HepG2 (cell line): ENCODE data around the gene PEX14. TPM values are rescaled to one million over a fixed set of nuclear protein-coding genes. Genes with fewer than 3 reads are reported as not detected.
A peak's percentile ranks its signal among the peaks of the same experiment; 100 is the strongest.

Source experiments
- AHR ChIP-seq: IDR thresholded peaks from 2 replicates; pipeline ENCODE4 v1.6.1; 2018; ENCODE audit warnings: missing genetic modification reagents, missing compliant biosample characterization
- ATF2 ChIP-seq: sonication (generic); formaldehyde crosslinking; IDR thresholded peaks from 2 replicates; pipeline ENCODE4 v1.4.0; 2020; ENCODE audit warnings: missing genetic modification reagents
- BORCS8-MEF2B ChIP-seq: sonication (generic); formaldehyde crosslinking; IDR thresholded peaks from 2 replicates; pipeline ENCODE4 v1.8.0; 2022; ENCODE audit warnings: mild to moderate bottlenecking, missing genetic modification reagents
- CTCF ChIP-seq: sonication (generic); formaldehyde crosslinking; IDR thresholded peaks from 2 replicates; pipeline ENCODE4 v1.5.0; 2020; ENCODE audit warnings: mild to moderate bottlenecking, missing genetic modification reagents, moderate library complexity
- ELF3 ChIP-seq: IDR thresholded peaks from 2 replicates; pipeline ENCODE4 v1.6.1; 2016; ENCODE audit warnings: missing genetic modification reagents, missing compliant biosample characterization
- MYPOP ChIP-seq: sonication (generic); formaldehyde crosslinking; IDR thresholded peaks from 2 replicates; pipeline ENCODE4 v1.8.1; 2023; ENCODE audit warnings: mild to moderate bottlenecking, moderate library complexity, missing genetic modification reagents
- NKX3-1 ChIP-seq: sonication (generic); formaldehyde crosslinking; IDR thresholded peaks from 2 replicates; pipeline ENCODE4 v1.5.0; 2020; ENCODE audit warnings: missing genetic modification reagents
- SMC3 ChIP-seq: IDR thresholded peaks from 2 replicates; pipeline ENCODE4 v1.6.1; 2011; ENCODE audit warnings: low read length, improper control_type of control experiment
- ZBTB4 ChIP-seq: sonication (generic); formaldehyde crosslinking; IDR thresholded peaks from 2 replicates; pipeline ENCODE4 v1.4.0; 2020; ENCODE audit warnings: missing genetic modification reagents, mild to moderate bottlenecking, borderline replicate concordance
- ZMAT3 ChIP-seq: sonication (generic); formaldehyde crosslinking; conservative IDR thresholded peaks from 2 replicates; pipeline ENCODE4 v1.7.0; 2021; ENCODE audit warnings: missing genetic modification reagents
- ZNF274 ChIP-seq: sonication (generic); formaldehyde crosslinking; IDR thresholded peaks from 2 replicates; pipeline ENCODE4 v1.5.1; 2020; ENCODE audit warnings: mild to moderate bottlenecking, missing genetic modification reagents
- ZNF343 ChIP-seq: sonication (generic); formaldehyde crosslinking; IDR thresholded peaks from 2 replicates; pipeline ENCODE4 v1.4.0; 2020; ENCODE audit warnings: mild to moderate bottlenecking, missing genetic modification reagents
- ZNF441 ChIP-seq: sonication (generic); formaldehyde crosslinking; IDR thresholded peaks from 2 replicates; pipeline ENCODE4 v1.7.0; 2021; ENCODE audit warnings: missing genetic modification reagents, borderline replicate concordance
- ZNF607 ChIP-seq: sonication (generic); formaldehyde crosslinking; IDR thresholded peaks from 2 replicates; pipeline ENCODE4 v1.5.1; 2020; ENCODE audit warnings: missing genetic modification reagents, mild to moderate bottlenecking, borderline replicate concordance
- ZNF639 ChIP-seq: conservative IDR thresholded peaks from 2 replicates; pipeline ENCODE4 v1.6.1; 2018; ENCODE audit warnings: missing genetic modification reagents
- ZNF713 ChIP-seq: sonication (generic); formaldehyde crosslinking; IDR thresholded peaks from 2 replicates; pipeline ENCODE4 v1.4.0; 2020; ENCODE audit warnings: mild to moderate bottlenecking, missing genetic modification reagents
- ZSCAN20 ChIP-seq: sonication (generic); formaldehyde crosslinking; IDR thresholded peaks from 2 replicates; pipeline ENCODE4 v1.4.0; 2020; ENCODE audit warnings: missing genetic modification reagents, mild to moderate bottlenecking, borderline replicate concordance
- ZSCAN5A ChIP-seq: sonication (generic); formaldehyde crosslinking; IDR thresholded peaks from 2 replicates; pipeline ENCODE4 v1.8.0; 2022; ENCODE audit warnings: mild to moderate bottlenecking, missing genetic modification reagents, borderline replicate concordance
- polyA plus RNA-seq, 8 experiments: library from polyadenylated mRNA; depleted of rRNA in 3 of 8; stranded (reverse) in 7 of 8; unstranded in 1 of 8; fragments of >200 nt; fragmentation: Illumina TruSeq in 4 of 8; extraction: Trizol in 4 of 8; gene quantifications; 2 replicates each; pipeline versions ENCODE4 v1.2.1 to v1.2.3, GENCODE V29; 2011 to 2016; ENCODE audit warnings: low read depth in 4 of 8, missing spikeins in 1 of 8, mixed read lengths in 1 of 8; ENCODE audit not compliant: insufficient read depth in 1 of 8
- total RNA-seq, 5 experiments: library from RNA; depleted of rRNA; stranded (reverse); fragments of >200 nt; fragmentation: Illumina TruSeq; extraction: Trizol; gene quantifications; 2 replicates each; pipeline ENCODE4 v1.2.3, GENCODE V29; 2016; ENCODE audit warnings: low read depth in 1 of 5

PEX14 gene
- total and polyA plus RNA-seq, 2 of the 13 experiments (the other 11 are each of a cell fraction or from before 2014, with no cell fraction given) = 6.5 to 9.9 TPM

DNA sequence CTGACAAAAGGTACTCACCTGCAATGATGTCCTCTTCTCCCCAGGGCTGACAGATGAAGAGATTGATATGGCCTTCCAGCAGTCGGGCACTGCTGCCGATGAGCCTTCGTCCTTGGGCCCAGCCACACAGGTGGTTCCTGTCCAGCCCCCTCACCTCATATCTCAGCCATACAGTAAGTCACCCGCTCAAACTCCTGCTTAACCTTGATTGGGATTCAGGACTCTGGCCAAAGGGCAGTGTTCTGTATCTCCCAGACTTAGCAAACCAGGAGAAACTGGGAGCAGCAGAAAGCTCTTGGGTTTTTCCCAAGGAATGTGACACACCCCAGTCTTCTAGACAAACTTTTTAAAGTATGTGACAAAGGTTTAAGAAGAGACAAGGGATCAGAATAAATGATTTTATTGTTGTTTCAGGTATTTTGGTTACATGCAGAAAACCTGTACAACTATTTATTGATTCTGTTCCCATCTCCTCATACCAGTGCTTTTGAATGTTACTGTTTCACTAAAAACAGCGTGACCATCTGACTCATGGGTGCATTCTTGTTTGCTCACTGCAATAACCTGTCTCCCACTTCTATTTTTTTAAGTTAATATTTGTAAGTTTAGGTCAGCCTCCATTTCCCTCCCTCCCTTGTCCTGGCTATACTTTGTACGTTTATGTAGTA, 124.6 kb downstream of the PEX14 start (continued):
- TF ChIP-seq SMC3 (no peak), CTCF (CRISPR knock-in tag) (no peak), BORCS8-MEF2B (CRISPR knock-in tag) (no peak), ZNF274 (CRISPR knock-in tag) (0 out of 2 replicates have a peak, but pooled peaks have one; percentile 45), ZNF343 (CRISPR knock-in tag) (no peak), NKX3-1 (no peak), ZSCAN20 (CRISPR knock-in tag) (no peak), ZNF441 (peak; percentile 61; the same call in 1 of the 2 replicates), ATF2 (CRISPR knock-in tag) (no peak), ZNF639 (CRISPR knock-in tag) (no peak), ZNF713 (CRISPR knock-in tag) (no peak), ELF3 (CRISPR knock-in tag) (no peak; the same call in 1 of the 2 replicates), ZSCAN5A (CRISPR knock-in tag) (no peak), AHR (CRISPR knock-in tag) (no peak), ZNF607 (CRISPR knock-in tag) (peak; percentile 68; the same call in 1 of the 2 replicates), ZBTB4 (CRISPR knock-in tag) (no peak), ZMAT3 (CRISPR knock-in tag) (no peak), MYPOP (peak; percentile 20; the same call in 1 of the 2 replicates)
